B cell (primary cell): Measurements from ENCODE around the gene SSC5D. TPM values are rescaled to one million over a fixed set of nuclear protein-coding genes. Genes with fewer than 3 reads are reported as not detected.

Source experiments
- ATAC-seq: fragments of 200-7000 bp; cut with Tn5 transposase; one replicate; pipeline ENCODE4 v1.10.0; 2021; ENCODE audit warnings: low read depth, mild to moderate bottlenecking, moderate number of reproducible peaks, moderate library complexity
- CTCF ChIA-PET: fragments of 350-600 bp; sonication (Branson Sonifier 250); formaldehyde crosslinking; loops from one replicate; lab custom pipeline; 2021; ENCODE audit warnings: antibody characterized with exemption, inconsistent platforms; lab: Charles Lee
- POLR2A ChIA-PET: fragments of 350-600 bp; sonication (Branson Sonifier 250); formaldehyde crosslinking; loops from one replicate; lab custom pipeline; 2021; ENCODE audit warnings: antibody characterized with exemption; lab: Charles Lee
- DNase-seq: peaks from one replicate; pipeline ENCODE4 v3.0.0; 2013
- H2AFZ ChIP-seq: 2 replicates; pipeline ENCODE4 v1.6.1; 2012; ENCODE audit warnings: mild to moderate bottlenecking, low read depth, low read length; ENCODE audit not compliant: insufficient read depth, poor library complexity, severe bottlenecking
- H3K27ac ChIP-seq, 2 donors: 1 replicate in 1 of 2; 2 replicates in 1 of 2; pipeline ENCODE4 v1.5.1; 2012 to 2013; ENCODE audit warnings: low read length in 2 of 2, mild to moderate bottlenecking in 2 of 2, moderate library complexity in 1 of 2
- H3K27me3 ChIP-seq, 4 experiments: fragments of 200-600 bp in 1 of 4; sonication (generic) in 1 of 4; replicated peaks in 1 of 4; 1 replicate in 2 of 4; 2 replicates in 2 of 4; pipeline versions ENCODE4 v1.6.1 to v1.7.0; 2013 to 2016; ENCODE audit warnings: low read length in 3 of 4, mild to moderate bottlenecking in 2 of 4, mixed read lengths in 1 of 4, moderate library complexity in 1 of 4; ENCODE audit not compliant: insufficient read depth in 4 of 4, control insufficient read depth in 3 of 4; ENCODE audit errors: control extremely low read depth in 1 of 4
- H3K36me3 ChIP-seq, 2 experiments: replicated peaks in 1 of 2; 1 replicate in 1 of 2; 2 replicates in 1 of 2; pipeline versions ENCODE4 v1.6.1 to v1.7.1; 2013; ENCODE audit warnings: low read length in 1 of 2; ENCODE audit not compliant: insufficient read depth in 2 of 2, control insufficient read depth in 1 of 2; ENCODE audit errors: control extremely low read depth in 1 of 2, extremely low read depth in 1 of 2
- H3K4me1 ChIP-seq, 2 donors: fragments of 200-600 bp in 1 of 2; sonication (generic) in 1 of 2; 1 replicate in 1 of 2; 2 replicates in 1 of 2; pipeline versions ENCODE4 v1.5.1 to v1.6.1; 2013 to 2017; ENCODE audit warnings: low read length in 2 of 2; ENCODE audit not compliant: control insufficient read depth in 2 of 2, insufficient read depth in 2 of 2
- H3K4me2 ChIP-seq: replicated peaks from 2 replicates; pipeline ENCODE3; 2012; ENCODE audit warnings: mild to moderate bottlenecking, low read depth, low read length; ENCODE audit not compliant: poor library complexity, severe bottlenecking
- H3K4me3 ChIP-seq, 5 experiments: fragments of 200-600 bp in 1 of 5; sonication (generic) in 1 of 5; 1 replicate in 3 of 5; 2 replicates in 2 of 5; pipeline versions ENCODE4 v1.5.1 to v1.7.0; 2011 to 2016; ENCODE audit warnings: low read length in 4 of 5, mild to moderate bottlenecking in 4 of 5, low read depth in 2 of 5, control low read depth in 1 of 5, moderate library complexity in 1 of 5; ENCODE audit not compliant: insufficient read depth in 1 of 5; ENCODE audit errors: control extremely low read depth in 1 of 5, extremely low read depth in 1 of 5
- H3K79me2 ChIP-seq: fragments of 200-600 bp; sonication (generic); one replicate; pipeline ENCODE4 v1.6.0; 2016; ENCODE audit warnings: low read length; ENCODE audit not compliant: control insufficient read depth, insufficient read depth
- H3K9ac ChIP-seq: fragments of 200-600 bp; sonication (generic); 2 replicates; pipeline ENCODE4 v1.6.1; 2017; ENCODE audit warnings: mild to moderate bottlenecking, low read length, moderate library complexity
- H3K9me3 ChIP-seq, 3 donors: one replicate each; pipeline versions ENCODE4 v1.6.1 to v1.7.1; 2013; ENCODE audit warnings: low read length in 2 of 3; ENCODE audit not compliant: control insufficient read depth in 2 of 3, insufficient read depth in 1 of 3; ENCODE audit errors: control extremely low read depth in 1 of 3
- H4K20me1 ChIP-seq: 2 replicates; pipeline ENCODE4 v1.6.0; 2012; ENCODE audit warnings: mild to moderate bottlenecking, low read length; ENCODE audit not compliant: insufficient read depth, control insufficient read depth, poor library complexity, severe bottlenecking
- H3K27ac Mint-ChIP-seq: one replicate; pipeline ENCODE4 v1.8.0; 2021; ENCODE audit warnings: mixed read lengths
- H3K27me3 Mint-ChIP-seq: one replicate; pipeline ENCODE4 v1.8.0; 2021; ENCODE audit warnings: mixed read lengths
- H3K4me1 Mint-ChIP-seq: one replicate; pipeline ENCODE4 v1.8.0; 2021; ENCODE audit warnings: mixed read lengths
- H3K4me3 Mint-ChIP-seq: one replicate; pipeline ENCODE4 v1.8.0; 2021; ENCODE audit warnings: mixed read lengths
- H3K9me3 Mint-ChIP-seq: one replicate; pipeline ENCODE4 v1.8.0; 2022; ENCODE audit warnings: mixed read lengths; ENCODE audit not compliant: insufficient read depth
- CTCF ChIP-seq: fragments of 200-600 bp; IDR thresholded peaks from one replicate; pipeline ENCODE4 v1.8.0; 2022; ENCODE audit warnings: antibody characterized with exemption, mild to moderate bottlenecking
- EZH2 ChIP-seq: IDR thresholded peaks from 2 replicates; pipeline ENCODE4 v1.6.1; 2012; ENCODE audit warnings: borderline replicate concordance, low read depth, mild to moderate bottlenecking, moderate library complexity, low read length; ENCODE audit not compliant: insufficient read depth, poor library complexity, severe bottlenecking
- intact Hi-C: fragments of 100-400 bp; cut with micrococcal nuclease; formaldehyde crosslinking; loops from one replicate; pipeline ENCODE4 v1.10.0; 2022
- polyA plus RNA-seq: library from polyadenylated mRNA; depleted of rRNA; stranded (reverse); fragments of >200 nt; gene quantifications from 2 replicates; pipeline ENCODE4 v1.2.3, GENCODE V29; 2012
- total RNA-seq, 2 donors: library from RNA; stranded (reverse); fragments of 120-200 nt in 1 of 2; gene quantifications; 1 replicate in 1 of 2; 2 replicates in 1 of 2; pipeline versions ENCODE4 v1.2.3 to v1.2.4, GENCODE V29; 2013 to 2022

Gene SSC5D
- total and polyA plus RNA-seq, 2 donors (not counting 1 experiment from before 2014, with no cell fraction given), result 0.22 to 0.44 TPM

- Histone ChIP-seq H3K9ac (no peak overlapping the region), H3K4me1 (no peaks in the 10 kb centered on the region), H3K27me3 (peaks cover 0 to 16% (median 0%) of the 10 kb centered on the region in 4 experiments), H3K27ac (no peak overlapping the region), H3K4me2 (no peak overlapping the region), H3K4me3 (no peak overlapping the region), H3K9me3 (peaks cover 0 to 5% (median 0%) of the 10 kb centered on the region in 3 donors), H3K79me2 (no peaks in the 10 kb centered on the region), H4K20me1 (no peaks in the 10 kb centered on the region), H3K36me3 (no peaks in the 10 kb centered on the region), H2AFZ (no peak overlapping the region)
- ChIA-PET POLR2A (no interaction called here), CTCF (interaction anchor here (0.8 kb wide), 1 partner anchor 64 kb away, joined by 3 read pairs; no protein-coding TSS in a partner anchor)
- H3K27me3 Mint-ChIP-seq, result peaks cover 15% of the 10 kb centered on the region
- no peak overlapping the region for H3K4me3 Mint-ChIP-seq
- no peak for DNase-seq
- H3K9me3 Mint-ChIP-seq, result no peaks in the 10 kb centered on the region
- no peak overlapping the region for H3K27ac Mint-ChIP-seq
- no peak for ATAC-seq
- TF ChIP-seq EZH2 (no peak), CTCF (no peak)
- no peaks in the 10 kb centered on the region for H3K4me1 Mint-ChIP-seq
- intact Hi-C loops, result no loop called here
Observed at GRCh38 chr19:55567708-55568328, 79.6 kb downstream of the SSC5D start.

Other genes starting within 250 kb of the SSC5D start
- 193 and 195 TPM in 2 replicates for gene PPP6R1, start 229.4 kb upstream of the SSC5D start, total RNA-seq
- gene PPP6R1, start 229.4 kb upstream of the SSC5D start, polyA plus RNA-seq, result 122 and 125 TPM in 2 replicates
- 15.6 and 18.2 TPM in 2 replicates for gene HSPBP1, start 208.3 kb upstream of the SSC5D start, total RNA-seq
- 18.9 and 19.0 TPM in 2 replicates for gene HSPBP1, start 208.3 kb upstream of the SSC5D start, polyA plus RNA-seq
- gene BRSK1, start 204.4 kb upstream of the SSC5D start, total RNA-seq, result 0.94 and 1.7 TPM in 2 replicates
- 1.4 and 4.0 TPM in 2 replicates for gene BRSK1, start 204.4 kb upstream of the SSC5D start, polyA plus RNA-seq
- gene TMEM150B, start 163.1 kb upstream of the SSC5D start, total RNA-seq, result not detected in 2 replicates
- gene TMEM150B, start 163.1 kb upstream of the SSC5D start, polyA plus RNA-seq, result 1.4 TPM in 1 of 2 replicates, not detected in the other
- 19.6 and 22.2 TPM in 2 replicates for gene KMT5C, start 148.6 kb upstream of the SSC5D start, total RNA-seq
- gene KMT5C, start 148.6 kb upstream of the SSC5D start, polyA plus RNA-seq, result 23.6 and 37.8 TPM in 2 replicates
- not detected in 2 replicates for gene COX6B2, start 133.7 kb upstream of the SSC5D start, total RNA-seq
- gene COX6B2, start 133.7 kb upstream of the SSC5D start, polyA plus RNA-seq, result 0.07 TPM in 1 of 2 replicates, not detected in the other
- not detected in 2 replicates for gene GARIN5B, start 125.2 kb upstream of the SSC5D start, total RNA-seq
- gene GARIN5B, start 125.2 kb upstream of the SSC5D start, polyA plus RNA-seq, result not detected in 2 replicates
- not detected in 2 replicates for gene IL11, start 118.0 kb upstream of the SSC5D start, total RNA-seq
- 0.13 TPM in 1 of 2 replicates, not detected in the other for gene IL11, start 118.0 kb upstream of the SSC5D start, polyA plus RNA-seq
- not detected in 2 replicates for gene TMEM190, start 111.6 kb upstream of the SSC5D start, total RNA-seq
- gene TMEM190, start 111.6 kb upstream of the SSC5D start, polyA plus RNA-seq, result not detected in 2 replicates
- 4.3 and 4.7 TPM in 2 replicates for gene TMEM238, start 104.1 kb upstream of the SSC5D start, total RNA-seq
- 0.76 and 2.7 TPM in 2 replicates for gene TMEM238, start 104.1 kb upstream of the SSC5D start, polyA plus RNA-seq
- gene RPL28, start 102.5 kb upstream of the SSC5D start, total RNA-seq, result 2,397 and 2,578 TPM in 2 replicates
- 4,661 and 8,441 TPM in 2 replicates for gene RPL28, start 102.5 kb upstream of the SSC5D start, polyA plus RNA-seq
- gene UBE2S, start 80.6 kb upstream of the SSC5D start, total RNA-seq, result 20.6 and 29.0 TPM in 2 replicates
- 50.0 and 72.7 TPM in 2 replicates for gene UBE2S, start 80.6 kb upstream of the SSC5D start, polyA plus RNA-seq
- not detected in 2 replicates for gene SHISA7, start 45.1 kb upstream of the SSC5D start, total RNA-seq
- gene SHISA7, start 45.1 kb upstream of the SSC5D start, polyA plus RNA-seq, result 0.06 TPM in 1 of 2 replicates, not detected in the other
- 10.0 and 11.1 TPM in 2 replicates for gene ISOC2, start 26.8 kb upstream of the SSC5D start, total RNA-seq
- 13.5 and 27.6 TPM in 2 replicates for gene ISOC2, start 26.8 kb upstream of the SSC5D start, polyA plus RNA-seq
- not detected in 2 replicates for gene C19orf85, start 23.7 kb upstream of the SSC5D start, total RNA-seq
- not detected in 2 replicates for gene C19orf85, start 23.7 kb upstream of the SSC5D start, polyA plus RNA-seq
- gene ZNF628, start 11.8 kb upstream of the SSC5D start, total RNA-seq, result 13.3 and 15.5 TPM in 2 replicates
- 18.3 and 28.6 TPM in 2 replicates for gene ZNF628, start 11.8 kb upstream of the SSC5D start, polyA plus RNA-seq
- gene NAT14, start 3.2 kb upstream of the SSC5D start, total RNA-seq, result 10.7 and 12.6 TPM in 2 replicates
- 15.1 and 23.2 TPM in 2 replicates for gene NAT14, start 3.2 kb upstream of the SSC5D start, polyA plus RNA-seq
- gene SBK2, start 48.7 kb downstream of the SSC5D start, total RNA-seq, result not detected in 2 replicates
- not detected in 2 replicates for gene SBK2, start 48.7 kb downstream of the SSC5D start, polyA plus RNA-seq
- gene SBK3, start 57.1 kb downstream of the SSC5D start, total RNA-seq, result not detected in 2 replicates
- not detected in 2 replicates for gene SBK3, start 57.1 kb downstream of the SSC5D start, polyA plus RNA-seq
- gene ZNF579, start 92.4 kb downstream of the SSC5D start, total RNA-seq, result 10.3 and 10.8 TPM in 2 replicates
- 3.7 and 6.7 TPM in 2 replicates for gene ZNF579, start 92.4 kb downstream of the SSC5D start, polyA plus RNA-seq
- gene FIZ1, start 111.1 kb downstream of the SSC5D start, total RNA-seq, result 21.4 and 26.4 TPM in 2 replicates
- 7.4 and 8.0 TPM in 2 replicates for gene FIZ1, start 111.1 kb downstream of the SSC5D start, polyA plus RNA-seq
- gene ZNF524, start 111.9 kb downstream of the SSC5D start, total RNA-seq, result 21.2 and 23.8 TPM in 2 replicates
- gene ZNF524, start 111.9 kb downstream of the SSC5D start, polyA plus RNA-seq, result 18.0 and 27.4 TPM in 2 replicates
- gene ZNF865, start 117.2 kb downstream of the SSC5D start, total RNA-seq, result 22.7 TPM in 2 replicates
- 9.9 and 11.3 TPM in 2 replicates for gene ZNF865, start 117.2 kb downstream of the SSC5D start, polyA plus RNA-seq
- gene ZNF784, start 136.1 kb downstream of the SSC5D start, total RNA-seq, result 9.7 and 11.5 TPM in 2 replicates
- 9.2 and 13.3 TPM in 2 replicates for gene ZNF784, start 136.1 kb downstream of the SSC5D start, polyA plus RNA-seq
- 101 and 126 TPM in 2 replicates for gene ZNF580, start 152.6 kb downstream of the SSC5D start, total RNA-seq
- gene ZNF580, start 152.6 kb downstream of the SSC5D start, polyA plus RNA-seq, result 69.8 and 105 TPM in 2 replicates
- gene ZNF581, start 155.2 kb downstream of the SSC5D start, total RNA-seq, result 47.3 and 51.3 TPM in 2 replicates
- gene ZNF581, start 155.2 kb downstream of the SSC5D start, polyA plus RNA-seq, result 38.6 and 48.2 TPM in 2 replicates
- gene CCDC106, start 159.8 kb downstream of the SSC5D start, total RNA-seq, result 25.2 and 28.3 TPM in 2 replicates
- gene CCDC106, start 159.8 kb downstream of the SSC5D start, polyA plus RNA-seq, result 52.1 and 54.5 TPM in 2 replicates
- 275 and 278 TPM in 2 replicates for gene U2AF2, start 166.6 kb downstream of the SSC5D start, total RNA-seq
- 275 and 300 TPM in 2 replicates for gene U2AF2, start 166.6 kb downstream of the SSC5D start, polyA plus RNA-seq
- 63.8 and 63.9 TPM in 2 replicates for gene EPN1, start 186.8 kb downstream of the SSC5D start, total RNA-seq
- gene EPN1, start 186.8 kb downstream of the SSC5D start, polyA plus RNA-seq, result 52.3 and 54.4 TPM in 2 replicates
- gene NLRP9, start 250.0 kb downstream of the SSC5D start, total RNA-seq, result not detected in 2 replicates
- not detected in 2 replicates for gene NLRP9, start 250.0 kb downstream of the SSC5D start, polyA plus RNA-seq